COLO668 (cell line): ENCODE measurements around the gene C18orf54.
"Not testable (repeated sequence)": the region's sequence is repeated elsewhere in the genome, so short reads cannot be mapped to it uniquely, and the experiment has no call there.

Experiments used
- DNase-seq: peaks from one replicate; lab custom pipeline; 2025; ENCODE audit not compliant: unreplicated experiment; lab: John Stamatoyannopoulos, UW

Gene C18orf54

GRCh38 chr18:54357660-54358494 is at the start of gene C18orf54, which contains the start of gene STARD6:
Gene C18orf54, plus strand, starts transcription at chr18:54357906. Its CDS starts 2,667 bp downstream, at chr18:54360573.
Gene STARD6, minus strand, starts transcription at chr18:54357858. Its CDS starts 3,285 bp downstream, at chr18:54354573.
- DNase-seq = peak; percentile 94

DNA sequence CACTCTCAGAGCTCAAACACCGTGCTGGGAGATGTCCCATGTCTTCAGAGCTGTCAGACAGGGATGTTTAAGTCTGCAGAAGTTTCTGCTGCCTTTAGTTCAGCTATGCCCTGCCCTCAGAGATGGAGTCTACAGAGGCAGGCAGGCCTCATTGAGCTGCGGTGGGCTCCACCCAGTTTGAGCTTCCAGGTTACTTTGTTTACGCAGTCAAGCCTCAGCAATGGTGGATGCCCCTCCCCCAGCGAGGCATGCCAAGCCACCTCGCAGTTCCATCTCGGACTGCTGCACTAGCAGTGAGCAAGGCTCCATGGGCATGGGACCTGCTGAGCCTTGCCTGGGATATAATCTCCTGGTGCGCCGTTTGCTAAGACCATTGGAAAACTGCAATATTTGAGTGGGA is 48.1 kb upstream of the C18orf54 start:
- not testable (repeated sequence) for DNase-seq

DNA sequence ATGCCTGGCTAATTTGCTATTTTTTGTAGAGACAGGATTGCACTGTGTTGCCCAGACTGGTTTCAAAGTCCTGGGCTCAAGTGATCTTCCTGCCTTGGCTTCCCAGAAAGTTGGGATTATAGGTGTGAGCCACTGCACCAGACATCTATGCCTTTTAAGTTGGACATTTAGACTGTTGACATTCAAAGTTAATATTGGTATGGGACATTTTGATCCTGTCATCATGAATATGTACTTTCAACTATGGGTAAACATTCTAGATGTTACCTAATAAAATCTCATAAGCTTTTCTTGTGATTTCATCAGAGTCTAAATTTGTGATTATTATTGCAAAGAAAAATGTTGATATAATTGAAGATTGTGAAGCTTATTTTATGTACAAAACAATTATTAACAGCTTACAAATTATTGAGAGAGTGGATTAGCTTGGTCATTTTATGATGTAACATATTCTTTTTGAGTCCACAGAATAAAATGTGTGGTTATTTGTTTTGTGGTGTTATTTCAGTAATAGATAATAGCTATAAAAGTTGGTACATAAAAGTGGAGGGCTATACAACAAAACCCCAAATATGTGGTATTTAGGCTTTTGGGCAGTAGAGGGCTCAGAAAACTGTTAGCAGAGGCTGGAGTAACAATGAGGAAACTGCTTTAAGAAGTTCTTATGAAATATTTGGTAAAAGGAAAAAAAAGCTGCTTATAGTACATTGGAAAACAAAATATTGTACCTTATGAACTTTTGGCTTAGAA is 41.5 kb upstream of the C18orf54 start:
- DNase-seq = no peak

GRCh38 chr18:54323561-54323960 is 34.1 kb upstream of the C18orf54 start:
- DNase-seq = no peak

- no peak for DNase-seq
Measured at GRCh38 chr18:54323970-54324369, 33.7 kb upstream of the C18orf54 start.

DNA sequence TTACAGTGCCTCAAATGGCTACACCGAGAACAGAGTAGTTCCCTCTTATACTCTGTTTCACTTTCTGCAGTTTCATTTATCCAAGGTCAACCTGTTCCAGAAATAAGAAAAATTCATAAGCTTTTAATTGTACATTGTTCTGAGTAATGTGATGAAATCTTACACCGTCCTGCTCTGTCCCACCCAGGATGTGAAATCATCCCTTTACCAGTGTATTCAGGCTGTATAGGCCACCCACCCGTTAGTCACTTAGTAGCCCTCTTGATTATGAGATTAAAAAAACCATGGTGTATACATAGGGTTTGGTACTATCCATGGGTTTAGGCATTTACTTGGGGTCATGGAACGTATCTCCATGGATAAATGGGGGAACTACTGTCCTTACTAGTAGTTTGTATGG is 29.9 kb upstream of the C18orf54 start:
- DNase-seq = no peak

- DNase-seq = no peak
Measured at GRCh38 chr18:54329787-54330186, 27.9 kb upstream of the C18orf54 start.

GRCh38 chr18:54330768-54331548 is 26.7 kb upstream of the C18orf54 start:
- no peak for DNase-seq

DNA sequence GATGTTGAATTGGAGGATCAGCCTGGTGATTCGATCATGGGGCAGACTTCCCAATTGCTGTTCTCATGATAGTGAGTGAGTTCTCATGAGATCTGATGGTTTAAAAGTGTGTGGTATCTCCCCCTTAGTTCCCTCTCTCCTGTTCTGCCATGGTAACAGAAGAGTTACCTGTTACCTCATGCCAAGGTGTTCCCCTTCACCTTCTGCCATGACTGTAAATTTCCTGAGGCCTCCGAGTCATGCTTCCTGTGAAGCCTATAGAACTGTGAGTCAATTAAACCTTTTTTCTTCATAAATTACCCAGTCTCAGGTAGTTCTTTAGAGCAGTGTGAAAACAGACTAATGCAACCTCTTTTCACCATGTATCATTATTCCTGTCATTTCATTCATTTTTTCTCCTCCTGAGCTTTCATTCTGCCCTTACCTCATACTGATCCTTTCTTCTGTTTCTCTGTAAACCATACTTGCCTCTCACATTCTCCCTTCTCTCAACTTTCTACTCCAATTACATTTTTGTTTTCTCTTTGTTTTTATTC is 22.0 kb upstream of the C18orf54 start:
- DNase-seq = no peak

GRCh38 chr18:54338230-54338629 is 19.5 kb upstream of the C18orf54 start:
- no peak for DNase-seq

DNA sequence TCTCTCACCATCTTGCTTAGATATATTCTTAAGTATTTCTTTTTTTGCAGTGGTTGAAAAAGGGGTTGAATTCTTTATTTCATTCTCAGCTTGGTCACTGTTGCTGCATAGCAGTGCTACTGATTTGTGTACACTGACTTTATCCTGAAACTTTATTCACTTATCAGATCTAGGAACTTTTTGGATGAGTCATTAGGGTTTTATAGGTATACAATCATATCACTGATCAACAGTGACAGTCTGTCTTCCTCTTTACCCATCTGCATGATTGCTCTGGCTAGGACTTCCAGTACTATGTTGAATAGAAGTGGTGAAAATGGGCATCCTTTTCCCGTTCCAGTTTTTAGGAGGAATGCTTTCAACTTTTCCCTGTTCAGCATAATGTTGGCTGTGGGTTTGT is 6.5 kb upstream of the C18orf54 start:
- no peak for DNase-seq

GRCh38 chr18:54357082-54357659 is 535 bp upstream of the C18orf54 start:
- no peak for DNase-seq

DNA sequence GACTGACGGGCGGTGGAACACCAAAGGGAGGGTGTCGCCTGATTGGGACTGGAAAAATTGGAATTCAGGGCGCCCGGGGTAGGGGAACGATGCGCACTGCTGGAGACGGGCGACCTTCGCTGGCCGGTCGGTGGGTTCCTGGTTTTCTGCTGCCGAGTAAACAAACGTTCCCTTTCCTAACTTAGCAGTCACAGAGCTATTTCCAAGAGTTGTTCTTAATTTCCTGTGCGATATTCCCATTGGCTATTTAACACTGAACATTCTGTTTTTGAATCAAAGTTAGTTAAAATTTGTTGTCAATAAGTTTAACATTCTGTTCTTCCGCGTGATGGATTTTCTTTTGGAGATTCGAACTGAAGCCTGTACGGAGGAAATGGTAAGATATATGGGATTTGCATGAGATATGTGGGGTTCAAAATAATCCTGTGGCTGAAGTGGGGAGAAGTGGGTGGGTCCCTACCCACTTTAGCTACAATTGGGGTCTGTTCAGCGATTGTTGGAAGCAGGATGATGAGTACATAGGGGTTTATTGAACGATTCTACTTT is 862 bp downstream of the C18orf54 start:
- DNase-seq = no peak

DNA sequence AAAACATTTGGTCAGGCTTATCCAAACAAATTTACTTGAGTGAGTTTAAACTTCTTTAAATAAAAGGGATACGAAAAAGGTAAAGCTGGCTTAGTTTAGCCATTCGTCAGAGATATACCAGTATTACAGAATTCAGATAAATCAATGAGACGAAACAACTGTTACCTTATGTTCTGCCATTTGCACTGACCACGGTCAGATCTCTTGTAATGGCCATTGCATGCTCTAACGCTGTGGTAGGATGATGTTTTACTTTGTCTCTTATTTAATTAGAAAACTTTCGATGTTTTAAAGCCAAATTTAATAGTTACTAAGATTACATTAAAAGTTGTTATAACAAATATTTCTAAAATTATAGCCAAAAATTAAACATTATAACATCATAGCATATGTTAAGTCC is 1.5 kb downstream of the C18orf54 start:
- no peak for DNase-seq

- DNase-seq = no peak
Measured at GRCh38 chr18:54360406-54360805, 2.7 kb downstream of the C18orf54 start.

- no peak for DNase-seq
Measured at GRCh38 chr18:54378057-54378456, 20.4 kb downstream of the C18orf54 start.

GRCh38 chr18:54381640-54382039 is 23.9 kb downstream of the C18orf54 start:
- DNase-seq = no peak

GRCh38 chr18:54382076-54382475 is 24.4 kb downstream of the C18orf54 start:
- no peak for DNase-seq

DNA sequence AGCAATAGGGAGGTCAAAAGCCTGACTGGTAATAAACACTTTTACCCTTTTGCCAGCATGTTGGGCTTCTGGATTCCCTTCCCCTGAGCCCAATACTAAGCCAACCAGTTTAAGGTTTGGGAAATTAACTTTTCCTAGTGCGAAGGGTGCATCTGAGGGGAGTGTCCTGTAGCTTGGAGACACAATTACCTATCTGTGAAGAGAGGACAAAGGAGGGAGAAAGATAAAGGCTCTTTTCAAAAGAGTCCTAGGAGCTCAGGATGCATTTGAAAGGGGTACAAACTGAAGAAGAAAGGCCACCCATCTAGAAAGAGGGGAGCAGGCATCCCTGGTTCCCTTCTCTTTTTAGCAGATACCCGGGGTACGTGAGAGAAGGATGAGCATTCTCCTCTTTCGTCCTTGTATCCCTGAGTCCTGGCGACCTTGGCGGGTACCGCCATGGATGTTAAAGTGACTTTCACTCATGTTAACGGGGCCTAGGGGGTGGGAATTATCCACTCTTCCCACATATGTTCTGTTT is 25.1 kb downstream of the C18orf54 start:
- no peak for DNase-seq

GRCh38 chr18:54386043-54386442 is 28.3 kb downstream of the C18orf54 start:
- DNase-seq = no peak
